AG04449 (cell line): ENCODE measurements around the gene POU6F2.

ENCODE experiments used
- CTCF ChIA-PET: fragments of 350-600 bp; formaldehyde crosslinking; extraction: SDS; loops from one replicate; lab custom pipeline; 2021; ENCODE audit warnings: antibody characterized with exemption; lab: Yijun Ruan, JAX
- POLR2A ChIA-PET: fragments of 400-600, 350-600 bp; formaldehyde crosslinking; extraction: SDS; loops from one replicate; lab custom pipeline; 2020; ENCODE audit warnings: antibody characterized with exemption, inconsistent platforms; lab: Yijun Ruan, JAX
- DNase-seq: peaks from one replicate; pipeline ENCODE4 v3.0.0-alpha.2; 2010; ENCODE audit warnings: low read depth, low spot score
- H3K4me3 ChIP-seq: 2 replicates; pipeline ENCODE4 v1.5.1; 2011; ENCODE audit warnings: low read depth, mild to moderate bottlenecking, control low read depth, low read length
- TF ChIP-seq, protein P1 (sequence below): IDR thresholded peaks from one replicate; pipeline ENCODE4 v1.5.1; 2011; ENCODE audit warnings: mild to moderate bottlenecking, moderate library complexity, low read length, control low read depth, inconsistent platforms; ENCODE audit not compliant: insufficient read depth; ENCODE audit errors: missing control alignments

Gene POU6F2

DNA sequence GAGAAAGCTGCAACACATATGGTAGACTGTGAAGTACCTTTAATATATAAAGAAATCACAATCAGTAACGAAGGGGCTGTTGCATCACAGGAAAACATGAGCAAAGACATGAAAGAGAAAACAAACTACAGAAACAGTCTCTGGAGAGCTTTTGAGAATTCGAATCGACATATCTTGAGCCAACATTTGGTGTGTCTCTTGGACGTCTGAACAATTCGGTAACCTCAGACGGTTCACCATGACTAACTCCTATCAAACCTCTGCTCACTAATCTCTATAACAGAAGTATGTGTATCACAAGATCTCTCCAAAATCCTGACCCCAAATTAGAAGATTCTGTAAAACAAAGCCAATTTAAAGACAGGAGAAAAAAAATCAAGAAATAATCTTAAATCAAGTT is 326.5 kb downstream of the POU6F2 start:
- POLR2A ChIA-PET, result no interaction called here
- H3K4me3 ChIP-seq, result no peak overlapping the region
- DNase-seq, result no peak
- TF ChIP-seq, protein P1, sequence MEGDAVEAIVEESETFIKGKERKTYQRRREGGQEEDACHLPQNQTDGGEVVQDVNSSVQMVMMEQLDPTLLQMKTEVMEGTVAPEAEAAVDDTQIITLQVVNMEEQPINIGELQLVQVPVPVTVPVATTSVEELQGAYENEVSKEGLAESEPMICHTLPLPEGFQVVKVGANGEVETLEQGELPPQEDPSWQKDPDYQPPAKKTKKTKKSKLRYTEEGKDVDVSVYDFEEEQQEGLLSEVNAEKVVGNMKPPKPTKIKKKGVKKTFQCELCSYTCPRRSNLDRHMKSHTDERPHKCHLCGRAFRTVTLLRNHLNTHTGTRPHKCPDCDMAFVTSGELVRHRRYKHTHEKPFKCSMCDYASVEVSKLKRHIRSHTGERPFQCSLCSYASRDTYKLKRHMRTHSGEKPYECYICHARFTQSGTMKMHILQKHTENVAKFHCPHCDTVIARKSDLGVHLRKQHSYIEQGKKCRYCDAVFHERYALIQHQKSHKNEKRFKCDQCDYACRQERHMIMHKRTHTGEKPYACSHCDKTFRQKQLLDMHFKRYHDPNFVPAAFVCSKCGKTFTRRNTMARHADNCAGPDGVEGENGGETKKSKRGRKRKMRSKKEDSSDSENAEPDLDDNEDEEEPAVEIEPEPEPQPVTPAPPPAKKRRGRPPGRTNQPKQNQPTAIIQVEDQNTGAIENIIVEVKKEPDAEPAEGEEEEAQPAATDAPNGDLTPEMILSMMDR, result no peak
- CTCF ChIA-PET, result no interaction called here

DNA sequence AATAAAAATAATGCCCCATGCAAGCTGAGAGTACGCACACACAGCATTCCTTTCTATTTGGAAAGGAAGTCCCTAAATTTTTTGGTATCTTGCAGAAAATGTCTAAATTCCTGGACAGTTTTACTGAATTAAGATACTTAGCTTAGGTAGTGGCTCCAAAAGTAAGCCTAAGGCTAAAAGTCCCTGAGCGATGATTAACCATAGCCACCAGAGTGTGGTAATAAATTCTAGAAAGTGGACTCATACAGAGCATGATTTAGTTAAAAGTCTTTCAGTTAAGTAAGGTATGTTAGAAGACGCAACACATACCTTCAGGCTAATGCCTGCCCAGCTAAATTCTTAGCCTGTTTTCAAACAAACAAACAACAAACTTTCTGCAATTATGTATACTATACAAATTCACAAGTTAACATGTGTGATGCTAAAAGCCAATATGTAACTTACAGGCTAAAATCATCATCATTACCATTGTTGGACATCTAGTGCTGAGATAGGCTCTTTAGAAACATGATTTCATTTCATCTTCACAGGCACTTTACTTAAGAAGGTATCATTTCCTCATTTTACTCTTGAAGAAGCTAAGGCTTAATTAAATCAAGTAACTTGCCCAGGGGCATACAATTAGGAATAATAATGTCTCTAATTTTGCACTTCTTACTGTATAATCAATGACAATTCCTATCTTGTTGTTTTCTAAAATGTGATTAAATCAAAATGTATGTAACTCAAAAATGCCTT is 327.1 kb downstream of the POU6F2 start:
- no peak overlapping the region for H3K4me3 ChIP-seq
- ChIA-PET CTCF (no interaction called here), POLR2A (no interaction called here)
- DNase-seq, result no peak
- TF ChIP-seq, protein P1, result no peak

DNA sequence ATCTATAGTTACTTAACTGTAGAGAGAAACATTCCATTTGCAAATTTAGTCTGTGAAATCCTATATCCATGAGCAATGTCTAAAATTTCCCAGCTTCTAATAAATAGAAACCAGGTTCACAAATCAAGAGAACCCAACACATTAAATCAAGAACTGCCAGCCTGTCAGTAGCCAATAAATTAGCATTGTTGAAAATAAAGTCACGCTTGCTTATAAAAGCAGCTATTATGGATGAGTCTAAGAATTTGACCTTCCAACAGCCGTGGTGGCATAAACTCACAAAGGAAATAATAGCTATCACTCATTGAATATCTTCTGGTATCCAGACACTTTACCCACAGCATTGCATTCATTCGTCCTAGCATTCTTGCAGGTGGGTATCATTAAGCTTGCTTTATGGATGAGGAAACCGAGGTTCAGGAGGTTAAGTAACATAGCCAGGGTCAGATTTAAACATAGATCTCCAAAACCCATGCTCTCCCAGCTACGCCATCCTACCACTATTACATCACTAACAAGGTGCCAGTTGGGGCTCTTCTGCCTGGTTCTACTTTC is 328.4 kb downstream of the POU6F2 start:
- H3K4me3 ChIP-seq, result no peak overlapping the region
- ChIA-PET CTCF (no interaction called here), POLR2A (no interaction called here)
- DNase-seq, result no peak
- TF ChIP-seq, protein P1, result no peak

- DNase-seq, result no peak
- H3K4me3 ChIP-seq, result no peak overlapping the region
- ChIA-PET CTCF (no interaction called here), POLR2A (no interaction called here)
- TF ChIP-seq, protein P1, result no peak
Observed at GRCh38 chr7:39310699-39311098, 333.0 kb downstream of the POU6F2 start.

DNA sequence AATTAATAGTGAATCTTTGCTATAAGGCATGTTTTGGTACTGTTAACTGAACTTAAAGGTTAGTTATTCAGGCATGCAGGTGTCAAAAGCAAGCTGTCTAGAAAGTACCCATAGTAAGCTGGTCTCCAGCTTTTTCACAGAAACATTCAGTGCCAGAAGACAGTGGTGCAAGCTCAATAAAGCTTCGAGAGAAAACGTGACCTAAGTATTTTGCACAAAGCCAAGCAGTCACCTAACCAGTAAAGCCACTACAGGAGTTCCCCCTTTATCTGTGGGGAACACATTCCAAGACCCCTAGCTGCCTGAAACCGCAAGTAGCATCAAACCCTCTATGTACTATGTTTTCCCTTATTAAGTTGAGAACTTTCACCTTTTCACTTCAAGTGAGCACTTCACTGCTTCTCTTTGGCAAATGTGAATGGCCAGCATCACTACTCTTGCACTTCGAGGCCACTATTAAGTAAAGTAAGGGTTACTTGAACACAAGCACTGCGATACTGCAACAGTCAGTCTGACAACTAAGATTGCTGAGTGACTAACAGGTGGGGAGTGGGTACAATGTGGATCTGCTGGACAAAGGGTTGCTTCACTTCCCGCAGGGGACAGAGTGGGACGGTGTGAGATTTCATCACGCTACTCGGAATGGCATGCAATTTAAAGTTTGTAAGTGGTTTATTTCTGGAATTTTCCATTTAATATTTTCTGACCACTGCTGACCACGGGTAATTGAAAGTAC is 334.7 kb downstream of the POU6F2 start:
- no peak for DNase-seq
- H3K4me3 ChIP-seq, result no peak overlapping the region
- ChIA-PET CTCF (no interaction called here), POLR2A (no interaction called here)
- TF ChIP-seq, protein P1, result no peak

DNA sequence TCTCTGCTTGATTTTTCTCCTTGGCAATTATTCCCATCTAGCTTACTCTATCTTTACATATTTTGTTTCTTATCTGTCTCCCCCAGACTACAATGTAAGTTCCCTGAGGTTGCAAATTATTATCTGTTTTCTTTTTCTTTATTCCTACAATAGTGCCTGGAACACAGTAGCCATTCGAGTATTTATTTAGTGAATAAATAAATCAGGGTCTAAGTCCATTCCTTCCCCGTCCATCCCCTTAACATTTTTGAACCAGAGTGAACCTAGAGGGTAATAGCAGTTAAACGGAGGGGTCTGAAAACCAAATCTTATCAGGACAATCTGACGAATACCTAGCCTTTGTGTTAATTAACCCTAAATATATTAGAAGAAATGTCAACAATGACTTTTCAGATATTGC is 335.7 kb downstream of the POU6F2 start:
- CTCF ChIA-PET, result no interaction called here
- H3K4me3 ChIP-seq, result no peak overlapping the region
- POLR2A ChIA-PET, result no interaction called here
- DNase-seq, result no peak
- TF ChIP-seq, protein P1, result no peak
